Breast epithelium (tissue), 4 donors: ENCODE results near the gene SERPINA1. TPM values are rescaled to one million over a fixed set of nuclear protein-coding genes. Genes with fewer than 3 reads are reported as not detected.
"Not testable (repeated sequence)": the region's sequence is repeated elsewhere in the genome, so short reads cannot be mapped to it uniquely, and the experiment has no call there.

ENCODE experiments used
- DNase-seq, 2 donors: peaks; one replicate each; pipeline ENCODE4 v3.0.0-alpha.2; 2019; ENCODE audit warnings: low spot score in 2 of 2
- H3K27ac ChIP-seq, 2 donors: fragments of 200-600 bp; sonication (generic) in 1 of 2; one replicate each; pipeline ENCODE4 v1.5.1; 2016 to 2019; ENCODE audit warnings: mild to moderate bottlenecking in 1 of 2
- H3K27me3 ChIP-seq, 2 donors: fragments of 200-600 bp; sonication (generic) in 1 of 2; one replicate each; pipeline versions ENCODE4 v1.5.1 to v1.6.0; 2017 to 2019; ENCODE audit warnings: control low read depth in 1 of 2, mild to moderate bottlenecking in 1 of 2
- H3K36me3 ChIP-seq: fragments of 200-600 bp; one replicate; pipeline ENCODE4 v1.5.1; 2019
- H3K4me1 ChIP-seq, 2 donors: fragments of 200-600 bp; sonication (generic); one replicate each; pipeline ENCODE4 v1.5.1; 2016 to 2019; ENCODE audit warnings: control low read depth in 1 of 2
- H3K4me3 ChIP-seq, 3 donors: fragments of 200-600 bp; sonication (generic); 1 replicate in 2 of 3; 2 replicates in 1 of 3; pipeline ENCODE4 v1.5.1; 2016 to 2019; ENCODE audit warnings: mild to moderate bottlenecking in 3 of 3, moderate library complexity in 2 of 3
- H3K9me3 ChIP-seq, 2 donors: fragments of 200-600 bp; sonication (generic) in 1 of 2; one replicate each; pipeline ENCODE4 v1.5.1; 2016 to 2019; ENCODE audit warnings: control low read depth in 1 of 2
- CTCF ChIP-seq, 3 donors: fragments of 450-650 bp; IDR thresholded peaks; one replicate each; pipeline ENCODE4 v1.5.1; 2016 to 2017; ENCODE audit warnings: antibody characterized with exemption in 3 of 3, mild to moderate bottlenecking in 3 of 3, moderate library complexity in 3 of 3
- POLR2A ChIP-seq: fragments of 450-650 bp; IDR thresholded peaks from one replicate; pipeline ENCODE4 v1.6.1; 2016; ENCODE audit warnings: antibody characterized with exemption, mild to moderate bottlenecking, moderate library complexity
- POLR2AphosphoS5 ChIP-seq, 3 donors: sonication (generic); formaldehyde crosslinking; IDR thresholded peaks; one replicate each; pipeline ENCODE4 v1.6.1; 2017; ENCODE audit warnings: antibody characterized with exemption in 3 of 3
- intact Hi-C: fragments of 100-400 bp; cut with DNase I; formaldehyde crosslinking; loops from one replicate; pipeline ENCODE4 v1.15.1; 2023; ENCODE audit warnings: low total_unique reads
- total RNA-seq, 3 donors: library from RNA; depleted of rRNA; stranded (reverse); fragments of >200 nt; gene quantifications; one replicate each; pipeline ENCODE4 v1.1.0, GENCODE V29; 2016

The SERPINA1 gene
- total RNA-seq, 3 donors from 2014 or later, result 7.5 to 200 (median 42.6) TPM

GRCh38 chr14:94372021-94372605 is 16.3 kb downstream of the SERPINA1 start:
- H3K4me1 ChIP-seq, result no peaks in the 10 kb centered on the region
- no peak for TF ChIP-seq POLR2A
- no peak for TF ChIP-seq POLR2AphosphoS5 (IDR thresholded peaks at IDR 0.05)
- no peak overlapping the region for H3K4me3 ChIP-seq
- H3K9me3 ChIP-seq, result no peaks in the 10 kb centered on the region
- H3K27me3 ChIP-seq, result no peaks in the 10 kb centered on the region
- DNase-seq, result no peak
- intact Hi-C loops, result no loop called here
- H3K27ac ChIP-seq, result no peak overlapping the region
- H3K36me3 ChIP-seq, result no peaks in the 10 kb centered on the region

GRCh38 chr14:94370524-94370910 is 17.9 kb downstream of the SERPINA1 start:
- DNase-seq, result no peak
- no peaks in the 10 kb centered on the region for H3K36me3 ChIP-seq
- no peak for TF ChIP-seq CTCF (IDR thresholded peaks at IDR 0.05)
- TF ChIP-seq POLR2A, result no peak
- TF ChIP-seq POLR2AphosphoS5 (IDR thresholded peaks at IDR 0.05), result no peak
- H3K4me1 ChIP-seq, result no peaks in the 10 kb centered on the region
- intact Hi-C loops, result no loop called here
- H3K27me3 ChIP-seq, result no peaks in the 10 kb centered on the region
- no peaks in the 10 kb centered on the region for H3K9me3 ChIP-seq
- no peak overlapping the region for H3K4me3 ChIP-seq
- H3K27ac ChIP-seq, result no peak overlapping the region

GRCh38 chr14:94369766-94370523 is 18.5 kb downstream of the SERPINA1 start:
- H3K27me3 ChIP-seq, H3K36me3 ChIP-seq, H3K9me3 ChIP-seq, H3K27ac ChIP-seq, DNase-seq, H3K4me1 ChIP-seq, H3K4me3 ChIP-seq, intact Hi-C loops: not testable (repeated sequence)

GRCh38 chr14:94368956-94369355 is 19.4 kb downstream of the SERPINA1 start:
- Histone ChIP-seq H3K36me3 (no peaks in the 10 kb centered on the region), H3K4me3 (no peak overlapping the region), H3K9me3 (no peaks in the 10 kb centered on the region), H3K4me1 (no peaks in the 10 kb centered on the region), H3K27ac (no peak overlapping the region), H3K27me3 (no peaks in the 10 kb centered on the region)
- no peak for DNase-seq
- TF ChIP-seq POLR2AphosphoS5 (IDR thresholded peaks at IDR 0.05) (no peak), POLR2A (no peak), CTCF (IDR thresholded peaks at IDR 0.05) (no peak)
- intact Hi-C loops, result no loop called here

GRCh38 chr14:94368243-94368590 is 20.2 kb downstream of the SERPINA1 start:
- Histone ChIP-seq H3K4me1 (no peaks in the 10 kb centered on the region), H3K36me3 (no peaks in the 10 kb centered on the region), H3K27ac (no peak overlapping the region), H3K9me3 (no peaks in the 10 kb centered on the region), H3K4me3 (no peak overlapping the region), H3K27me3 (no peaks in the 10 kb centered on the region)
- no peak for DNase-seq
- TF ChIP-seq POLR2A (no peak), CTCF (IDR thresholded peaks at IDR 0.05) (no peak), POLR2AphosphoS5 (IDR thresholded peaks at IDR 0.05) (no peak)
- intact Hi-C loops, result no loop called here

- intact Hi-C loops, result no loop called here
- H3K27me3 ChIP-seq, result no peaks in the 10 kb centered on the region
- no peaks in the 10 kb centered on the region for H3K4me1 ChIP-seq
- H3K27ac ChIP-seq, result no peak overlapping the region
- no peak for TF ChIP-seq POLR2A
- no peak for TF ChIP-seq POLR2AphosphoS5 (IDR thresholded peaks at IDR 0.05)
- no peak for TF ChIP-seq CTCF (IDR thresholded peaks at IDR 0.05)
- no peak overlapping the region for H3K4me3 ChIP-seq
- no peak for DNase-seq
- H3K36me3 ChIP-seq, result no peaks in the 10 kb centered on the region
- no peaks in the 10 kb centered on the region for H3K9me3 ChIP-seq
Observed at GRCh38 chr14:94367347-94368242, 20.8 kb downstream of the SERPINA1 start.
